GM12878 (cell line): Measurements from ENCODE around the gene CTNNA3. TPM values are rescaled to one million over a fixed set of nuclear protein-coding genes. Genes with fewer than 3 reads are reported as not detected.

ENCODE experiments used
- ATAC-seq: fragments of 200-7000 bp; cut with Tn5 transposase; 3 replicates; pipeline ENCODE4 v1.9.1; 2020; ENCODE audit warnings: mild to moderate bottlenecking, moderate library complexity
- BruUV-seq: library from RNA; stranded (reverse); fragments of 400-500 nt; replicated peaks from 2 replicates; lab custom pipeline; 2021; lab: Mats Ljungman, UMichigan
- CTCF ChIA-PET: fragments of 300-600 bp; sonication (Branson Sonifier 250); formaldehyde crosslinking; extraction: SDS; loops from one replicate; lab custom pipeline; 2021; ENCODE audit warnings: inconsistent platforms; lab: Yijun Ruan, JAX
- POLR2A ChIA-PET: fragments of 350-600 bp; formaldehyde crosslinking; extraction: SDS; loops from one replicate; lab custom pipeline; 2021; ENCODE audit warnings: inconsistent platforms; lab: Charles Lee
- RAD21 ChIA-PET: fragments of 300-600 bp; sonication (Branson Sonifier 250); formaldehyde crosslinking; loops from one replicate; lab custom pipeline; 2023; ENCODE audit warnings: antibody characterized with exemption; ENCODE audit not compliant: unreplicated experiment; lab: Charles Lee
- SMC1A ChIA-PET: fragments of 300-600 bp; sonication (Branson Sonifier 250); formaldehyde crosslinking; loops from one replicate; lab custom pipeline; 2023; ENCODE audit not compliant: unreplicated experiment, uncharacterized antibody; lab: Charles Lee
- DNase-seq: peaks from one replicate; pipeline ENCODE4 v3.0.0-alpha.2; 2011; ENCODE audit warnings: low read depth, low spot score
- FAIRE-seq: peaks from 3 replicates; lab custom pipeline; 2011; peaks lifted over from hg19 to GRCh38; lab: Jason Lieb, UNC
- H2AFZ ChIP-seq: 2 replicates; pipeline ENCODE4 v1.6.0; 2011; ENCODE audit warnings: low read depth, low read length, control low read depth; ENCODE audit not compliant: control insufficient read depth
- H3K27ac ChIP-seq: 2 replicates; pipeline ENCODE4 v1.5.1; 2011; ENCODE audit warnings: control low read depth; ENCODE audit not compliant: control insufficient read depth, insufficient read depth
- H3K27me3 ChIP-seq, 2 experiments: replicated peaks in 1 of 2; 2 replicates each; pipeline versions ENCODE4 v1.6.0 to v1.6.1; 2011; ENCODE audit warnings: low read length in 1 of 2; ENCODE audit not compliant: control insufficient read depth in 2 of 2, insufficient read depth in 2 of 2
- H3K36me3 ChIP-seq, 2 experiments: 2 replicates each; pipeline ENCODE4 v1.5.1; 2011; ENCODE audit warnings: low read length in 1 of 2; ENCODE audit not compliant: control insufficient read depth in 2 of 2, insufficient read depth in 2 of 2
- H3K4me1 ChIP-seq: 2 replicates; pipeline ENCODE4 v1.6.1; 2011; ENCODE audit warnings: mild to moderate bottlenecking, low read length, moderate library complexity, mixed read lengths; ENCODE audit not compliant: control insufficient read depth, insufficient read depth
- H3K4me2 ChIP-seq: 2 replicates; pipeline ENCODE4 v1.6.0; 2011; ENCODE audit warnings: control low read depth; ENCODE audit not compliant: control insufficient read depth, insufficient read depth
- H3K4me3 ChIP-seq: fragments of 200-600 bp; sonication (generic); 2 replicates; pipeline ENCODE4 v1.5.1; 2016
- H3K79me2 ChIP-seq: 2 replicates; pipeline ENCODE4 v1.6.0; 2011; ENCODE audit warnings: low read length; ENCODE audit not compliant: control insufficient read depth, insufficient read depth
- H3K9ac ChIP-seq: 2 replicates; pipeline ENCODE4 v1.8.0; 2011; ENCODE audit warnings: low read length, control low read depth, mixed read lengths; ENCODE audit not compliant: control insufficient read depth, insufficient read depth
- H3K9me3 ChIP-seq: replicated peaks from 3 replicates; pipeline ENCODE4 v1.5.1; 2011; ENCODE audit warnings: mild to moderate bottlenecking, low read length; ENCODE audit not compliant: control insufficient read depth, insufficient read depth
- H4K20me1 ChIP-seq: 2 replicates; pipeline ENCODE4 v1.6.0; 2011; ENCODE audit not compliant: control insufficient read depth, insufficient read depth
- CEBPB ChIP-seq, 2 experiments: fragments of 150-350 bp in 1 of 2; IDR thresholded peaks; 2 replicates each; pipeline ENCODE4 v1.6.1; 2012 to 2014; ENCODE audit warnings: low read depth in 2 of 2, low read length in 2 of 2, borderline replicate concordance in 1 of 2, inconsistent platforms in 1 of 2
- CHD1 ChIP-seq: IDR thresholded peaks from 2 replicates; pipeline ENCODE4 v1.6.1; 2012; ENCODE audit warnings: low read depth, low read length, improper control_type of control experiment
- CREM ChIP-seq: IDR thresholded peaks from 2 replicates; pipeline ENCODE4 v1.6.1; 2014; ENCODE audit warnings: antibody characterized with exemption, low read depth
- DPF2 ChIP-seq: fragments of 450-650 bp; IDR thresholded peaks from 2 replicates; pipeline ENCODE4 v1.6.1; 2017; ENCODE audit warnings: mild to moderate bottlenecking
- ESRRA ChIP-seq: IDR thresholded peaks from 2 replicates; pipeline ENCODE4 v1.6.1; 2012; ENCODE audit warnings: mild to moderate bottlenecking, low read length, improper control_type of control experiment
- MYC ChIP-seq: IDR thresholded peaks from 2 replicates; pipeline ENCODE4 v1.6.1; 2011; ENCODE audit warnings: mild to moderate bottlenecking, low read length, moderate library complexity, inconsistent platforms; ENCODE audit not compliant: insufficient read depth, insufficient replicate concordance, insufficient read length, severe bottlenecking
- NFYA ChIP-seq: IDR thresholded peaks from 2 replicates; pipeline ENCODE4 v1.6.1; 2011; ENCODE audit warnings: low read depth, mild to moderate bottlenecking, low read length, improper control_type of control experiment, borderline replicate concordance
- NFYB ChIP-seq: IDR thresholded peaks from 2 replicates; pipeline ENCODE4 v1.6.1; 2011; ENCODE audit warnings: low read depth, mild to moderate bottlenecking, low read length, improper control_type of control experiment, moderate library complexity; ENCODE audit not compliant: insufficient read depth
- POLR2A ChIP-seq: IDR thresholded peaks from 2 replicates; pipeline ENCODE4 v1.6.1; 2011; ENCODE audit warnings: low read depth, mild to moderate bottlenecking, low read length
- RAD51 ChIP-seq: fragments of 450-650 bp; IDR thresholded peaks from 2 replicates; pipeline ENCODE4 v1.6.1; 2016; ENCODE audit warnings: moderate library complexity, mild to moderate bottlenecking, inconsistent platforms
- SMAD1 ChIP-seq: fragments of 450-650 bp; IDR thresholded peaks from 2 replicates; pipeline ENCODE4 v1.6.1; 2018; ENCODE audit warnings: mild to moderate bottlenecking, low read depth; ENCODE audit not compliant: partially characterized antibody
- STAT1 ChIP-seq: fragments of 450-650 bp; conservative IDR thresholded peaks from 2 replicates; pipeline ENCODE4 v1.6.1; 2014; ENCODE audit warnings: antibody characterized with exemption, mild to moderate bottlenecking
- ZNF384 ChIP-seq: IDR thresholded peaks from 2 replicates; pipeline ENCODE4 v1.6.1; 2012; ENCODE audit warnings: low read depth, mild to moderate bottlenecking, low read length, improper control_type of control experiment, borderline replicate concordance
- WGBS: methylation state at CpG from one replicate; pipeline ENCODE4 v1.1.6; 2016; ENCODE audit warnings: low lambda C conversion rate; ENCODE audit not compliant: insufficient replicate concordance, insufficient coverage; ENCODE audit errors: missing lambda C conversion rate; 5-methylcytosine and 5-hydroxymethylcytosine counted together
- in situ Hi-C: fragments of 300-500 bp; cut with MboI; formaldehyde crosslinking; loops from 9 replicates; pipeline ENCODE4 v1.14.3; 2018; ENCODE audit warnings: mixed read lengths
- intact Hi-C: fragments of 100-400 bp; cut with micrococcal nuclease; formaldehyde crosslinking; loops from one replicate; pipeline ENCODE4 v1.14.2; 2022; ENCODE audit not compliant: unreplicated experiment
- polyA plus RNA-seq, 11 experiments: library from polyadenylated mRNA; depleted of rRNA in 4 of 11; unstranded in 6 of 11; stranded (reverse) in 5 of 11; fragments of >200 nt; fragmentation: Nextera tagmentation in 4 of 11; fragmentation: Illumina TruSeq in 1 of 11; extraction: Ambion mirVana in 4 of 11; extraction: Trizol in 1 of 11; gene quantifications; 1 replicate in 1 of 11; 2 replicates in 10 of 11; pipeline versions ENCODE4 v1.2.1 to v1.2.3, GENCODE V29; 2011 to 2016; ENCODE audit warnings: inconsistent platforms in 2 of 11, missing spikeins in 2 of 11, low read depth in 1 of 11
- total RNA-seq, 4 experiments: library from RNA; depleted of rRNA in 3 of 4; stranded (reverse); fragments of >200 nt in 3 of 4; fragmentation: Illumina TruSeq in 1 of 4; extraction: Trizol in 1 of 4; gene quantifications; 2 replicates each; pipeline versions ENCODE4 v1.2.1 to v1.2.3, GENCODE V29; 2013 to 2021
- TF ChIP-seq, protein P1 (sequence below): IDR thresholded peaks from 2 replicates; pipeline ENCODE4 v1.6.1; 2011; ENCODE audit warnings: low read depth, low read length, improper control_type of control experiment, borderline replicate concordance
- TF ChIP-seq, protein P2 (sequence below): fragments of 450-650 bp; IDR thresholded peaks from 2 replicates; pipeline ENCODE4 v1.6.1; 2017; ENCODE audit warnings: borderline replicate concordance

The CTNNA3 gene
- total and polyA plus RNA-seq, 10 of the 15 experiments (the other 5 are each of a cell fraction or from before 2014, with no cell fraction given), result under 0.01 to 4.5 (median 0.22) TPM; not detected in 2

DNA sequence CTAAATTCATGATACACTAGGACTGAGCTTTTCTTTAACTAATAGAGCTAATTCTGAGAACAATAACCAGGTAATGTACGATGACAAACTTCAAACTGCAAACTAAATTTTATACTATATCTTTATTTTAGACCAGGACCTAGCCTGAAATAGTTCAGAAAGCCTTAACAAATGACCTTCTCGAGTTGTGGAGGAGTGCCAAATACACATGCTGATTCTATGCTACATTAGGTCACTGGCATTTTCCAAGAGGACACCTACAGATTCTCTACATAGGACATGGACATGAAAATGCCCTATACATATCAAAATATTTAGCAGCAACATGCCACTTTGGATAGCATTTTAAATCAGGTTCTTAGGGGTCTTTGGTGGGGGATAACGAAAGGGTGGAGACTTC lies 814.2 kb downstream of the CTNNA3 start:
- ChIA-PET SMC1A (interaction anchor here (0.6 to 1.4 kb wide), 2 partner anchors 15 to 18 kb away, joined by 3 to 4 read pairs; no protein-coding TSS in a partner anchor), RAD21 (no interaction called here), POLR2A (no interaction called here), CTCF (interaction anchor here (1.1 to 2.0 kb wide), 2 partner anchors 10 to 18 kb away, joined by 3 to 5 read pairs; no protein-coding TSS in a partner anchor)
- Histone ChIP-seq H2AFZ (no peak overlapping the region), H3K9me3 (no peaks in the 10 kb centered on the region), H3K27me3 (no peaks in the 10 kb centered on the region), H3K9ac (no peak overlapping the region), H3K4me2 (no peak overlapping the region), H3K4me3 (no peak overlapping the region), H3K79me2 (no peaks in the 10 kb centered on the region), H3K4me1 (no peaks in the 10 kb centered on the region), H3K27ac (no peak overlapping the region), H3K36me3 (no peaks in the 10 kb centered on the region), H4K20me1 (no peaks in the 10 kb centered on the region)
- no TSS peak for BruUV-seq
- whole genome bisulfite sequencing, result 0% methylated on average over 3 of the region's 3 CpGs
- ATAC-seq (no peak), DNase-seq (no peak), FAIRE-seq (no peak)
- in situ Hi-C loops, result no loop called here
- TF ChIP-seq SMAD1 (no peak), MYC (no peak), ZNF384 (no peak), RAD51 (no peak), CEBPB (IDR thresholded peaks at IDR 0.05; ENCODE audit: borderline replicate concordance in 1 of 2, low read depth in 2 of 2, low read length in 2 of 2) (no peak), STAT1 (no peak), CREM (no peak), CHD1 (no peak), NFYA (no peak), ESRRA (no peak), NFYB (no peak), POLR2A (no peak), DPF2 (no peak)
- TF ChIP-seq, protein P1, sequence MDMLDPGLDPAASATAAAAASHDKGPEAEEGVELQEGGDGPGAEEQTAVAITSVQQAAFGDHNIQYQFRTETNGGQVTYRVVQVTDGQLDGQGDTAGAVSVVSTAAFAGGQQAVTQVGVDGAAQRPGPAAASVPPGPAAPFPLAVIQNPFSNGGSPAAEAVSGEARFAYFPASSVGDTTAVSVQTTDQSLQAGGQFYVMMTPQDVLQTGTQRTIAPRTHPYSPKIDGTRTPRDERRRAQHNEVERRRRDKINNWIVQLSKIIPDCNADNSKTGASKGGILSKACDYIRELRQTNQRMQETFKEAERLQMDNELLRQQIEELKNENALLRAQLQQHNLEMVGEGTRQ, result no peak
- TF ChIP-seq, protein P2, sequence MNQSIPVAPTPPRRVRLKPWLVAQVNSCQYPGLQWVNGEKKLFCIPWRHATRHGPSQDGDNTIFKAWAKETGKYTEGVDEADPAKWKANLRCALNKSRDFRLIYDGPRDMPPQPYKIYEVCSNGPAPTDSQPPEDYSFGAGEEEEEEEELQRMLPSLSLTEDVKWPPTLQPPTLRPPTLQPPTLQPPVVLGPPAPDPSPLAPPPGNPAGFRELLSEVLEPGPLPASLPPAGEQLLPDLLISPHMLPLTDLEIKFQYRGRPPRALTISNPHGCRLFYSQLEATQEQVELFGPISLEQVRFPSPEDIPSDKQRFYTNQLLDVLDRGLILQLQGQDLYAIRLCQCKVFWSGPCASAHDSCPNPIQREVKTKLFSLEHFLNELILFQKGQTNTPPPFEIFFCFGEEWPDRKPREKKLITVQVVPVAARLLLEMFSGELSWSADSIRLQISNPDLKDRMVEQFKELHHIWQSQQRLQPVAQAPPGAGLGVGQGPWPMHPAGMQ, result no peak
- intact Hi-C loops, result no loop called here
